ENCODE data around the gene HS3ST3B1. TPM values are rescaled to one million over a fixed set of nuclear protein-coding genes. Genes with fewer than 3 reads are reported as not detected.

Gene HS3ST3B1
- total and polyA plus RNA-seq, 2 of the 4 experiments (the other 2 are of a cell fraction) = 3.1 to 4.3 TPM

DNA sequence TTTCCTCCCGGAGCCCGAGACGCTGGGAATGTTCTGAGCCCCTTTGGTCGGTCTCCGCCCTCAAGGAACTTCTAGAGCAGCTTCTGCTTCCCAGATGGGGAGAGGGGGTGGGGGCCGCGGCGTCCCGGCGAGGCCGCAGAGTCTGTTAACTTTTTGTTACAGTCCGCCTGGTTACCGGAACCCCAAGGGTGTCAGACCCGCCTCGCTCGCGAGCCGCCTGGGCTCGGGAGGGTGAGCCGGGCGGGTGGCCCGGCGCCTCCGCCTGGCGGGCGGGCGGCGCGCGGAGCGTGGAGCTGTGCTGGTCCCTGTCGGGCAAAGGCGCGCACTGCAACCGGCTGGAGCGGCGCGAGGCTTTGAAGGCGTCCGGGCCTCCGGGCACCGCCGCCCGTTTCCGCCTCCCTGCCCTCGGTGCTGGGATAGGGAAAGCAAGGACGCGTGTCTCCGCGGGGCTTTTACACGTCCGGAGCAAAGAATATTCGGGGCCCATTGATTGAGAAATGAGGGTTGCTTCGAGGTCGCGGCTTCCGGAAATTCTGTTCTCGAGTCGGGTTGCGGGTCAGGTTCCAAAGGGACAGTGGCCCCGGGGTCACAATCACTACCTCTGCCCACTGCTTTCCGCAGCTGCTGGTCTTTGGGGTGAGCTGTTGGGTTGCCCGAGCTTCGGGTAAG is 1.7 kb downstream of the HS3ST3B1 start:
- peak overlapping the region; percentile 93 for H3K4ac ChIP-seq (ENCODE audit: low read depth, low read length)
- H2BK15ac ChIP-seq (ENCODE audit: low read depth, low read length) = peak overlapping the region; percentile 77; the same call in 1 of the 3 replicates
- peak overlapping the region; percentile 95 for H3K23ac ChIP-seq (ENCODE audit: low read depth, low read length)
- ATAC-seq (ENCODE audit: low read depth) = peak; percentile 56
- peak overlapping the region; percentile 95 for H3K4me3 ChIP-seq (ENCODE audit: insufficient read depth, low read depth, low read length)
- peak overlapping the region; percentile 87 for H3K14ac ChIP-seq (replicated peaks; ENCODE audit: low read depth, low read length)
- peak overlapping the region; percentile 81 for H2BK5ac ChIP-seq (ENCODE audit: low read depth, low read length, poor library complexity, severe bottlenecking)
- peak overlapping the region; percentile 94 for H3K4me2 ChIP-seq (ENCODE audit: low read depth, low read length)
- peak overlapping the region; percentile 88; the same call in 1 of the 2 replicates for H3K56ac ChIP-seq (ENCODE audit: extremely low read depth, insufficient read depth, low read length)
- BruUV-seq (replicated peaks) = no TSS peak
- H4K20me1 ChIP-seq (ENCODE audit: insufficient read depth, low read length) = peaks cover 18% of the 10 kb centered on the region; the same call in 1 of the 2 replicates
- WGBS, 2 experiments (ENCODE audit: extremely low coverage in 2 of 2, insufficient read length in 1 of 2) = 3% methylated on average over 12 of the region's 64 CpGs; no CpG with 5 or more reads in 1 of the 2 experiments
- H3K9me3 ChIP-seq (ENCODE audit: control insufficient read depth, insufficient read depth, low read length) = no peaks in the 10 kb centered on the region
- peaks cover 12 to 33% of the 10 kb centered on the region in 2 experiments for H3K79me1 ChIP-seq (ENCODE audit: low read depth in 1 of 2, low read length in 2 of 2)
- H3K27ac ChIP-seq (ENCODE audit: insufficient read depth, low read length) = peak overlapping the region; percentile 92
- peak overlapping the region; percentile 89 for H2AFZ ChIP-seq (replicated peaks; ENCODE audit: low read length, poor library complexity)
- no peak overlapping the region for H2BK20ac ChIP-seq (ENCODE audit: low read depth, low read length)
- H4K5ac ChIP-seq (ENCODE audit: low read depth, low read length) = peak overlapping the region; percentile 36
- peaks cover 8% of the 10 kb centered on the region for H3K4me1 ChIP-seq (ENCODE audit: control insufficient read depth, insufficient read depth, low read length)
- intact Hi-C loops (cut with micrococcal nuclease) = loop anchor here (1.0 to 5.0 kb wide), 5 partner anchors 624 to 1188 kb away; no protein-coding TSS in a partner anchor
- H2AK5ac ChIP-seq (ENCODE audit: low read depth, low read length) = peak overlapping the region; percentile 54; the same call in 1 of the 2 replicates
- CTCF ChIA-PET = interaction anchor here (0.6 to 2.7 kb wide), 7 partner anchors 390 to 708 kb away, joined by 3 to 17 read pairs (median 4); no protein-coding TSS in a partner anchor
- peak overlapping the region; percentile 44 to 55; a peak in 3 of 4 replicates for H4K8ac ChIP-seq (ENCODE audit: low read depth in 2 of 2, low read length in 2 of 2)
- DNase-seq = peak; percentile 86
- H3K9me1 ChIP-seq (ENCODE audit: insufficient read depth, low read length) = peaks cover 8% of the 10 kb centered on the region; the same call in 1 of the 2 replicates
- POLR2A ChIA-PET (ENCODE audit: unreplicated experiment) = interaction anchor here (0.6 kb wide), 1 partner anchor 443 kb away, joined by 3 read pairs; no protein-coding TSS in a partner anchor
- H4K91ac ChIP-seq (ENCODE audit: insufficient read depth, low read depth, low read length) = no peak overlapping the region
- H3K36me3 ChIP-seq (ENCODE audit: control insufficient read depth, insufficient read depth, low read length) = peaks cover 3% of the 10 kb centered on the region
- H3K27me3 ChIP-seq (ENCODE audit: control insufficient read depth, insufficient read depth, low read length) = no peaks in the 10 kb centered on the region
- H2BK120ac ChIP-seq (ENCODE audit: low read depth, low read length) = peak overlapping the region; percentile 89
- dilution Hi-C loops (cut with HindIII; ENCODE audit: low sequenced_read_pairs, unreplicated experiment) = no loop called here
- peak overlapping the region; percentile 96 for H3K9ac ChIP-seq (ENCODE audit: low read depth, low read length)
- H2AK9ac ChIP-seq (replicated peaks; ENCODE audit: low read depth, low read length, poor library complexity) = peak overlapping the region; percentile 53
- in situ Hi-C loops (cut with MboI; ENCODE audit: low sequenced_read_pairs) = loop anchor here (5.0 to 10.0 kb wide), 3 partner anchors 238 to 965 kb away; partner anchors contain the start of gene COX10
- peak overlapping the region; percentile 88; the same call in 1 of the 2 replicates for H3K18ac ChIP-seq (ENCODE audit: low read depth, low read length)
- TF ChIP-seq POLR2A (IDR thresholded peaks at IDR 0.05; ENCODE audit: low read depth, low read length) (no peak; the same call in 1 of the 2 replicates), RFX5 (IDR thresholded peaks at IDR 0.05; ENCODE audit: low read depth, low read length) (no peak), BHLHE40 (IDR thresholded peaks at IDR 0.05; ENCODE audit: low read depth, low read length) (no peak), FOS (IDR thresholded peaks at IDR 0.05; ENCODE audit: low read depth, low read length) (no peak), CEBPB (IDR thresholded peaks at IDR 0.05; ENCODE audit: low read depth, low read length) (no peak), RCOR1 (IDR thresholded peaks at IDR 0.05; ENCODE audit: insufficient replicate concordance, low read length) (no peak), MAFK (IDR thresholded peaks at IDR 0.05; ENCODE audit: low read depth, low read length) (no peak), MAZ (IDR thresholded peaks at IDR 0.05; ENCODE audit: borderline replicate concordance, low read depth, low read length) (peak; percentile 77), MXI1 (IDR thresholded peaks at IDR 0.05; ENCODE audit: borderline replicate concordance, low read depth, low read length) (peak; percentile 33; the same call in 1 of the 2 replicates), CHD1 (IDR thresholded peaks at IDR 0.05; ENCODE audit: low read depth, low read length) (no peak; the same call in 1 of the 2 replicates), SMC3 (IDR thresholded peaks at IDR 0.05; ENCODE audit: low read depth, low read length) (peak; percentile 79), RAD21 (IDR thresholded peaks at IDR 0.05; ENCODE audit: low read length) (peak; percentile 97)
- TF ChIP-seq, protein P1, sequence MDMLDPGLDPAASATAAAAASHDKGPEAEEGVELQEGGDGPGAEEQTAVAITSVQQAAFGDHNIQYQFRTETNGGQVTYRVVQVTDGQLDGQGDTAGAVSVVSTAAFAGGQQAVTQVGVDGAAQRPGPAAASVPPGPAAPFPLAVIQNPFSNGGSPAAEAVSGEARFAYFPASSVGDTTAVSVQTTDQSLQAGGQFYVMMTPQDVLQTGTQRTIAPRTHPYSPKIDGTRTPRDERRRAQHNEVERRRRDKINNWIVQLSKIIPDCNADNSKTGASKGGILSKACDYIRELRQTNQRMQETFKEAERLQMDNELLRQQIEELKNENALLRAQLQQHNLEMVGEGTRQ (IDR thresholded peaks at IDR 0.05; ENCODE audit: low read depth, low read length) = no peak
- TF ChIP-seq, protein P2, sequence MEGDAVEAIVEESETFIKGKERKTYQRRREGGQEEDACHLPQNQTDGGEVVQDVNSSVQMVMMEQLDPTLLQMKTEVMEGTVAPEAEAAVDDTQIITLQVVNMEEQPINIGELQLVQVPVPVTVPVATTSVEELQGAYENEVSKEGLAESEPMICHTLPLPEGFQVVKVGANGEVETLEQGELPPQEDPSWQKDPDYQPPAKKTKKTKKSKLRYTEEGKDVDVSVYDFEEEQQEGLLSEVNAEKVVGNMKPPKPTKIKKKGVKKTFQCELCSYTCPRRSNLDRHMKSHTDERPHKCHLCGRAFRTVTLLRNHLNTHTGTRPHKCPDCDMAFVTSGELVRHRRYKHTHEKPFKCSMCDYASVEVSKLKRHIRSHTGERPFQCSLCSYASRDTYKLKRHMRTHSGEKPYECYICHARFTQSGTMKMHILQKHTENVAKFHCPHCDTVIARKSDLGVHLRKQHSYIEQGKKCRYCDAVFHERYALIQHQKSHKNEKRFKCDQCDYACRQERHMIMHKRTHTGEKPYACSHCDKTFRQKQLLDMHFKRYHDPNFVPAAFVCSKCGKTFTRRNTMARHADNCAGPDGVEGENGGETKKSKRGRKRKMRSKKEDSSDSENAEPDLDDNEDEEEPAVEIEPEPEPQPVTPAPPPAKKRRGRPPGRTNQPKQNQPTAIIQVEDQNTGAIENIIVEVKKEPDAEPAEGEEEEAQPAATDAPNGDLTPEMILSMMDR (conservative IDR thresholded peaks at IDR 0.05; ENCODE audit: low read depth, low read length) = peak; percentile 98
